Tibial artery (tissue), 4 donors: ENCODE data around the gene TIAM2.

Experiments
- DNase-seq, 2 donors: peaks; one replicate each; pipeline ENCODE4 v3.0.0-alpha.2; 2019
- H3K27ac ChIP-seq, 2 donors: fragments of 200-600 bp; sonication (generic) in 1 of 2; 1 replicate in 1 of 2; 2 replicates in 1 of 2; pipeline ENCODE4 v1.5.1; 2018 to 2019; ENCODE audit warnings: mild to moderate bottlenecking in 1 of 2
- H3K27me3 ChIP-seq, 2 donors: fragments of 200-600 bp; sonication (generic) in 1 of 2; one replicate each; pipeline versions ENCODE4 v1.5.1 to v1.6.0; 2016 to 2019
- H3K36me3 ChIP-seq, 3 donors: fragments of 200-600 bp; sonication (generic) in 2 of 3; one replicate each; pipeline ENCODE4 v1.5.1; 2016 to 2019; ENCODE audit warnings: mild to moderate bottlenecking in 2 of 3
- H3K4me1 ChIP-seq, 4 donors: fragments of 200-600 bp; sonication (generic) in 2 of 4; 1 replicate in 3 of 4; 2 replicates in 1 of 4; pipeline ENCODE4 v1.5.1; 2016 to 2019
- H3K4me3 ChIP-seq, 2 donors: fragments of 200-600 bp; sonication (generic) in 1 of 2; 1 replicate in 1 of 2; 2 replicates in 1 of 2; pipeline ENCODE4 v1.5.1; 2018 to 2019; ENCODE audit warnings: mild to moderate bottlenecking in 2 of 2
- H3K9me3 ChIP-seq, 3 donors: fragments of 200-600 bp; sonication (generic) in 1 of 3; one replicate each; pipeline ENCODE4 v1.5.1; 2016 to 2019
- CTCF ChIP-seq, 2 experiments: fragments of 200-600 bp in 1 of 2; fragments of 450-650 bp in 1 of 2; IDR thresholded peaks; one replicate each; pipeline ENCODE4 v1.5.1; 2017 to 2019; ENCODE audit warnings: antibody characterized with exemption in 2 of 2, mild to moderate bottlenecking in 1 of 2, moderate library complexity in 1 of 2
- intact Hi-C: fragments of 100-400 bp; cut with DNase I; formaldehyde crosslinking; loops from one replicate; pipeline ENCODE4 v1.15.0; 2023; ENCODE audit warnings: low total_unique reads

TIAM2 gene

GRCh38 chr6:155260686-155261085 is 265.6 kb downstream of the TIAM2 start:
- Histone ChIP-seq H3K4me3 (no peak overlapping the region), H3K36me3 (peaks cover 36 to 41% (median 40%) of the 10 kb centered on the region in 3 donors), H3K9me3 (no peaks in the 10 kb centered on the region), H3K4me1 (no peaks in the 10 kb centered on the region), H3K27ac (no peak overlapping the region), H3K27me3 (no peaks in the 10 kb centered on the region)
- no peak for TF ChIP-seq CTCF (IDR thresholded peaks at IDR 0.05)
- intact Hi-C loops: no loop called here
- no peak for DNase-seq

- H3K27me3 ChIP-seq: no peaks in the 10 kb centered on the region
- H3K27ac ChIP-seq: no peak overlapping the region
- TF ChIP-seq CTCF (IDR thresholded peaks at IDR 0.05): no peak
- peaks cover 35 to 37% (median 36%) of the 10 kb centered on the region in 3 donors for H3K36me3 ChIP-seq
- H3K4me1 ChIP-seq: no peaks in the 10 kb centered on the region
- intact Hi-C loops: no loop called here
- no peak overlapping the region for H3K4me3 ChIP-seq
- DNase-seq: no peak
- no peaks in the 10 kb centered on the region for H3K9me3 ChIP-seq
Observed at GRCh38 chr6:155261111-155261900, 266.2 kb downstream of the TIAM2 start.

- Histone ChIP-seq H3K4me3 (no peak overlapping the region), H3K36me3 (peaks cover 26 to 28% (median 27%) of the 10 kb centered on the region in 3 donors), H3K4me1 (no peaks in the 10 kb centered on the region), H3K27ac (no peak overlapping the region), H3K27me3 (no peaks in the 10 kb centered on the region), H3K9me3 (no peaks in the 10 kb centered on the region)
- no peak for DNase-seq
- intact Hi-C loops: no loop called here
- TF ChIP-seq CTCF (IDR thresholded peaks at IDR 0.05): no peak
Observed at GRCh38 chr6:155262655-155263054, 267.5 kb downstream of the TIAM2 start.

- Histone ChIP-seq H3K9me3 (no peaks in the 10 kb centered on the region), H3K27ac (no peak within 1 kb of the TSS), H3K4me3 (no peak within 1 kb of the TSS), H3K4me1 (no peaks in the 10 kb centered on the region), H3K27me3 (no peaks in the 10 kb centered on the region), H3K36me3 (peaks cover 18 to 20% (median 19%) of the 10 kb centered on the region in 3 donors)
- intact Hi-C loops: no loop called here
- no peak for DNase-seq
- no peak for TF ChIP-seq CTCF (IDR thresholded peaks at IDR 0.05)
Observed at GRCh38 chr6:155263373-155264063, 268.4 kb downstream of the TIAM2 start, which contains the start of gene CLDN20. Gene CLDN20, plus strand, starts transcription at chr6:155264013. Its CDS starts 11,707 bp downstream, at chr6:155275720.

DNA sequence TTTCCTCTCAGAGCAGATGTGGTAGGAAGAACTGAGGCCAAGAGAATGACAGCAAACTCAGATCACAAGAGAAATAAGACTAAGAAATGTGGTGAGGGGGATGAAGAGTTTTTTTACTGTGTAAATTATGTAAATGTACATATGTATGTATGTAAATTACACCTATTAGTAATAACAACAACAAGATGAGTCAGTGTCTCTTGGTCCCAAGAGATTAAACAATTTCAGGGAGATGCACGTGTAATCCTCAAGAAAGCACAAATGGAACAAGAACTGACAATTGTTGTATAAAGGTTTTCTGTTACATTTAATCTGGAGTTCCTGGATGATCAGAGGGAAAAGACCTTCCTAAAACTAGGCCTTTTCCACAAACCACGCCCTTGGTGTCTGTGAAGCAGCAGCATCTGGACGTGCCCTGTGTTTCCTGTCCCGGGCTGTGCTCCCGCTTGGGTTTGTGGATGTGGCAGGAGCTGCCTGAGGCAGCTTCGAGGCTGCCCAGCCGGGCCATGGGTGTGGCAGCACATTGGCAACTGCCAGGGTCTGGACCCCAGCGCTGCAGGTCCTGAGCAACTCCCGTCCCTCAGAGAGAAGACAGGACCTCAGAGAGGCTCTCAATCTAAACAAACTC is 269.7 kb downstream of the TIAM2 start:
- intact Hi-C loops: no loop called here
- Histone ChIP-seq H3K4me3 (no peak overlapping the region), H3K4me1 (no peaks in the 10 kb centered on the region), H3K9me3 (no peaks in the 10 kb centered on the region), H3K27me3 (no peaks in the 10 kb centered on the region), H3K27ac (no peak overlapping the region), H3K36me3 (peaks cover 5 to 7% (median 6%) of the 10 kb centered on the region in 3 donors)
- no peak for DNase-seq
- no peak for TF ChIP-seq CTCF (IDR thresholded peaks at IDR 0.05)
